Rectal smooth muscle tissue (tissue), 1 donor: ENCODE data around the gene FNTB.

Source experiments
- H3K27ac ChIP-seq: one replicate; pipeline ENCODE4 v1.7.0; 2013; ENCODE audit warnings: low read depth, low read length, inconsistent platforms
- H3K27me3 ChIP-seq: one replicate; pipeline ENCODE4 v1.7.0; 2013; ENCODE audit warnings: low read length; ENCODE audit not compliant: control insufficient read depth, insufficient read depth
- H3K36me3 ChIP-seq: one replicate; pipeline ENCODE4 v1.7.0; 2013; ENCODE audit warnings: low read length; ENCODE audit not compliant: control insufficient read depth, insufficient read depth
- H3K4me1 ChIP-seq: one replicate; pipeline ENCODE4 v1.7.0; 2013; ENCODE audit warnings: low read length; ENCODE audit not compliant: control insufficient read depth, insufficient read depth
- H3K4me3 ChIP-seq: one replicate; pipeline ENCODE4 v1.7.0; 2013; ENCODE audit warnings: low read length
- H3K9ac ChIP-seq: one replicate; pipeline ENCODE4 v1.7.0; 2013; ENCODE audit warnings: low read length

Gene FNTB

DNA sequence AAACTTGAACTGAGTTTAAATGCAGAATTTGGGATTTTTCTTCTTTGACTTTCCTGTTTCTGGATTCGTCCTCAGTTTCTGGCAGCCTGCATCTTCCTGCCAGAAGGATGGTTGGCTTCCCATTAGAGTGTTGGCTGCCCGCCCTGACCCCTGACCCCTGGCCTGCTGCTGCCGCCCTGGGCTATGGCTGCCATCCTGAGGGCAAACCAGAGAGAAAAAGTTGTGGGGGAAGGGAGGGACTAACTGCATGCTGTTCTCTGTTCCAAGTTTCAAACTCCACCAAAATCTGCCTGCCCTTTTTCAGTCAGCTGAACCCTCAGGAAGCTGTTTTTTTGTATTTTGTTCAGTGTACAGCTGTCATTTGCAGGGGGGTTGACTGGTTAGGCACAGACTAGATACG lies 48.4 kb downstream of the FNTB start:
- H3K9ac ChIP-seq = no peak overlapping the region
- no peaks in the 10 kb centered on the region for H3K36me3 ChIP-seq
- no peak overlapping the region for H3K27ac ChIP-seq
- H3K27me3 ChIP-seq = no peaks in the 10 kb centered on the region
- H3K4me1 ChIP-seq = no peaks in the 10 kb centered on the region
- H3K4me3 ChIP-seq = no peak overlapping the region

DNA sequence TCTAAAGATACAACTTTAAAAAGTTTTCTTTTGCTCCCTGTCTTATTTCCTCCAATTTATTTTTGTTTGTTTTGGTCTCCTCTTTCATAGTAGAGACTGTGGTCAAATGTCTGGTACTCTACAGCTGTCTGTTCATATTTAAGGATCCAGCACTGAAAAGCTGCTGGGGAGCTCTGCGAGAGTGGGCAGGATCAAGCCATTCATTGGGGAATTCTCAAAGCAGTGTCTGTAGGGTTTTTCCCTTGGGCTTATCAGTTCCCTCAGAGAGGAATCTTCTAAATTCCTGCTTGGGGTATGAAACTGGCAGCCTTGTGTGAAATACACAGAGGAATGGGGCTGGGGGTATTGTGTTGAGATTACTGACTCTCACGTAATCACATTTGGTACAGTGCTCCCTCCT lies 52.3 kb downstream of the FNTB start:
- Histone ChIP-seq H3K27me3 (no peaks in the 10 kb centered on the region), H3K9ac (no peak overlapping the region), H3K4me3 (no peak overlapping the region), H3K27ac (no peak overlapping the region), H3K4me1 (no peaks in the 10 kb centered on the region), H3K36me3 (peaks cover 3% of the 10 kb centered on the region)

DNA sequence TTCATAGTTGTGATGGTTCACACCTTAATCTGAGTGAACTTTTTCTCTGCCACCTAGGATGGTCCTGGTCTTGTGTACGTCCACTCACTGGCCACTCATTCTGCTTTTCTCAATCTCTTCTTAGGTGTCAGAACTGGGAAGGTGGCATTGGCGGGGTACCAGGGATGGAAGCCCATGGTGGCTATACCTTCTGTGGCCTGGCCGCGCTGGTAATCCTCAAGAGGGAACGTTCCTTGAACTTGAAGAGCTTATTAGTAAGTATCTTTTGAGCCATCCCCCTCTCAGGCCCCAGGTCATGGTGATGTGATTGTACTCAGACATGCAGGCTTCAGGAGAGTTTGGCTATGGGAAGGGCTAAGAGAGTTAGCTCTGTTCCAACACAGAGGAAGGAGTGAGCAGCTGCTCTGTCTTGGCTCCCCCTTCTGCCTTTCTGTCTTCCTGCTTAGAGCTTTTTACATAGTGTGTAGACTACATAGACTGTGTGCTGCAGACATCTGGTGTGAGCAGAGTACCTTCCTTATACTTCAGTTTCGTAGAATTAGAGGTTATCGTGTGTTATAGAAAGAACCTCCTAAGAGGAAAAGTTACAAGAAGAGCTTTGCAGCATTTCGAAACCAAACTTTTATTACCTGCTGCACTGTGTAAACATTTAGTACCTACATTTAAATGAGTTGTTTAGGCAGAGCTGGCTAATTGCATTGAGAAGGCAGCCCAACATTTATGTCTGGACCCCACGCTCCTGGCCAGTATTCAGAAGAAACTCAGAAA lies 54.2 kb downstream of the FNTB start:
- H3K36me3 ChIP-seq = peaks cover 9% of the 10 kb centered on the region
- H3K27me3 ChIP-seq = no peaks in the 10 kb centered on the region
- no peak overlapping the region for H3K9ac ChIP-seq
- no peaks in the 10 kb centered on the region for H3K4me1 ChIP-seq
- H3K27ac ChIP-seq = no peak overlapping the region
- no peak overlapping the region for H3K4me3 ChIP-seq

DNA sequence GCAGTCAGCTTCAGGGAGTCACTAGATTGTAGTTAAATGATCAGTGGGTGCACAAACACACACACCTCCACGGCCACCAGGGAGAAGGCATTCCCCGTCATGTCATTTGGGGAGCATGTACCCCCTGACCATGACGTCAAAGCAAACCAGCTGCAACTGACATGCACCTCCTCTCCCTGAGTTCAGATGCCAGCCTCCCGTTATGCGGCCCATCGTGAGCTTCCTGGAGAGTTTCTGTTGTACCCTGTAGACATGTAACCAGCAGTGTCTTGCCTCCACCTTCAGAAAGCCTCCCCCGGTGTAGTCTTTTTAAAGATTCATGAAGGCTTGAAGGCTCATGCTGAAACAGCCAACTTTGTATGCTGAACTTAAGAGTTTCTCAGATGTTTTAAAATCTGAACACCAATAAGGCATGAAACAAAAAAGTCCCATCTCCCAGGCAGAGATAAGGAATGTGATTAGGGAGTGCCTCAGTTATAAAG lies 54.8 kb downstream of the FNTB start:
- no peak overlapping the region for H3K27ac ChIP-seq
- H3K27me3 ChIP-seq = no peaks in the 10 kb centered on the region
- no peaks in the 10 kb centered on the region for H3K4me1 ChIP-seq
- H3K4me3 ChIP-seq = no peak overlapping the region
- peaks cover 9% of the 10 kb centered on the region for H3K36me3 ChIP-seq
- H3K9ac ChIP-seq = no peak overlapping the region

DNA sequence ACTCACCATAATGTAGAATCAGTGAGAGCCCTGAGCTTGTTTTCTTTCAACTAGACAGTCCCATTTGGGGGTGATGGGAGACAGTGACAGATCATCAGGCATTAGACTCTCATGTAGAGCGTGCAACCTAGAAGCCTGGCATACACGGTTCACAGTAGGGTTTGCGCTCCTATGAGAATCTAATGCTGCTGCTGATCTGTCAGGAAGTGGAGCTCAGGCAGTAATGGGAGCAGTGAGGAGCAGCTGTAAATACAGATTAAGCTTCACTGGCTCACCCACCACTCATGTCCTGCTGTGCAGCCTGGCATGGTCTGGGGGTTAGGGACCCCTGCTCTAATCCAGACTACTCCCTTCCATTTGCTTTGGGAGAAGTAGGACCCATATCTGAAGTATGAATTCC lies 55.6 kb downstream of the FNTB start:
- H3K36me3 ChIP-seq = peaks cover 9% of the 10 kb centered on the region
- no peak overlapping the region for H3K4me3 ChIP-seq

DNA sequence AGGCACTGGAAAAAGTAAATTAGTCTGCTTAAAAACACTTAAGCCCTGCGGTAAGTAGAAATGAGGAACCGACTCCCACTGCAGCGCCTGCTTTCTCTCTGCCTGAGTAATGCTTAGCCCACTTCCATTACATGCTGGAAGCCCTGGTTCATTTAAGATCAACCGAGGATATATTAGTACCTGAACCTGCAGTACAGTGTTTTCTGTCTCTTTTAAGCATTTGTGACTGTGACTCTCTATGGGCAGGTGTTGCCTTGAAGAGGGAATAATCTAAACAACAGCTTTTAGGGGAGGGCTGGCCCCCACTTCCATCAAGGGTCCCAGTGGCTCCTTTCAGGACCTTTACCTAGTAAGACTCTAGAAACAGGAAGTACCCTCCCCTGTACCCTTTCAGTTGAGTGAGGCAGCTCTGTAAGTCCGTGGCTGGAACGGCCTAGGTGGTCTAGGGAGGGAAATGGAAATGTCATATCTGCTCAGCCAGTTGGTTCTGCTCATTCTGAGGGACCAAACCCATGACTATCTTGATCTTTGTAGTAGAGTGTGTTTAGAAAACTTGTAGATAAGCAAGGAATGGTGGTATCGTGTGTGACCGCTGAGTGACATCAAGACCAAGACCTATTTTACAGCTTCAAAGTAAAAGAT lies 56.2 kb downstream of the FNTB start:
- H3K27ac ChIP-seq = no peak overlapping the region

More for the DNA sequence above, 55.6 kb downstream of the FNTB start:
- Histone ChIP-seq H3K9ac (no peak overlapping the region), H3K4me1 (no peaks in the 10 kb centered on the region), H3K27ac (no peak overlapping the region), H3K27me3 (no peaks in the 10 kb centered on the region)

DNA sequence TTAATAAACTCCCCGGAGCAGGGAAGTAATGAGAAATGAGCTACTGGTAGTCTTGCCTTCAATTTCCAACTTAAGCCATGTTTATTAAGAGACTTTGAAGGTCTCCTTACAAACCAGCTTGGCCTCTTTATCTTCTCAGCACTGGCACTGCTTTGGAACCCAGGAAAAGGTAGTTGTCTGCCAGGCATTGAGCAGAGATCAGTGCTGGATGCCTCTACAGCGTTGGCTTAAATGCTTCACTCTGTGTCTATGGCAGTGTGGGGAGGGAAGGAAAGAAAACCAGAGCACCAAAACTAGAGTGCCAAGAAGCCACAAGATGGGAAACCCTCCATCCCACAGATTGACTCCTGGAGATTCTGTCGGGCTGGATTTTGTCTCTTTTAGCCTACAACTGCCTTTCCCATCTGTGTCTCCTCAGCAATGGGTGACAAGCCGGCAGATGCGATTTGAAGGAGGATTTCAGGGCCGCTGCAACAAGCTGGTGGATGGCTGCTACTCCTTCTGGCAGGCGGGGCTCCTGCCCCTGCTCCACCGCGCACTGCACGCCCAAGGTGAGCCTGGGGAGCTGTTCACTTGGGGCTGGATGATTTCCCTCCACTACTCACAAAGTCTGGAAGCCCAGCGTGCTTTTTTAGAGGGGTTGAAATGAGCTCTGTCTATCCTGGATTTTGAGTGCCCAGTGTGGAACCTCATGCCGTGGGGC lies 57.3 kb downstream of the FNTB start:
- no peak overlapping the region for H3K4me3 ChIP-seq

More for the DNA sequence above, 56.2 kb downstream of the FNTB start:
- H3K36me3 ChIP-seq = peaks cover 9% of the 10 kb centered on the region
- H3K4me3 ChIP-seq = no peak overlapping the region
- H3K9ac ChIP-seq = no peak overlapping the region
- no peaks in the 10 kb centered on the region for H3K4me1 ChIP-seq
- no peaks in the 10 kb centered on the region for H3K27me3 ChIP-seq

DNA sequence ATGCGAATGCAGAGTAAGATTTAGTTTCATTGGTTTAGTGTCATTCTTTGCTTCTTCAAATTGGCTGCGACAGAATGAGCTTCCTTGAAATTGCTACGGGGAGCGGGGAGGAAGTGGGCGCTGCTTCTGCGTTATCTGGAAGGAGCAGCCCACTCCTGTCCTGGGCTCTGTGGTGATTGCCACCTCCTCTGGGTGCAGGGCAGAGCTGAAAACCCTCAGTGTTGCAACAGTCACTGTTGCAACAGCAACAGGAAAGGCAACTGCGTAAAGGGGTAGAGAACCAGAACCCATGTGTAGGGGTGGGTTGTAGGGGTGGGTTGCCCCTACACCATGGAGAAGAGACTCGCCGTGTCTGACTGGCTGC lies 57.9 kb downstream of the FNTB start:
- Histone ChIP-seq H3K4me1 (no peaks in the 10 kb centered on the region), H3K9ac (no peak overlapping the region), H3K27ac (no peak overlapping the region), H3K4me3 (no peak overlapping the region), H3K27me3 (no peaks in the 10 kb centered on the region), H3K36me3 (peaks cover 9% of the 10 kb centered on the region)

More for the DNA sequence above, 57.3 kb downstream of the FNTB start:
- Histone ChIP-seq H3K36me3 (peaks cover 9% of the 10 kb centered on the region), H3K9ac (no peak overlapping the region), H3K27me3 (no peaks in the 10 kb centered on the region), H3K4me1 (no peaks in the 10 kb centered on the region), H3K27ac (no peak overlapping the region)

DNA sequence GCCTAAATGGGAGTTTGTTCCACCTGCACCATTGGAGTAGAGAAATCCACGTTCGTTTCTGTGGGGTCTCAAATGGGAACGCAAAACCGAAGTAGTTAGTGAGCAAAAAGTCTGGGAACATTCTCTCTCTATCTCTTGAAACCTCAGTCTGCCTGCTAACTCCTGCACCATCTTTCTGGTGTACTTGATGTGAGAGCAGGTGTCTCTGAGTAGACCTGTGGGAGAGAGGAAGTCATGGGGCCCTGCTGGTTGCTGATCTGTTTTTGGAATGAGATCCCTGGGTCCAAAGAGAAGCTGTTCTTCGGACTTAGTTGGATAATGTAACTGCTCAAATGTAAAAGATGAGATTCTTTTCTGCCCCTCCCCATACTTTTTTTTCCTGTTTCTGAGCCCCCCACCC lies 58.3 kb downstream of the FNTB start:
- Histone ChIP-seq H3K36me3 (peaks cover 9% of the 10 kb centered on the region), H3K4me3 (no peak overlapping the region), H3K27ac (no peak overlapping the region)

DNA sequence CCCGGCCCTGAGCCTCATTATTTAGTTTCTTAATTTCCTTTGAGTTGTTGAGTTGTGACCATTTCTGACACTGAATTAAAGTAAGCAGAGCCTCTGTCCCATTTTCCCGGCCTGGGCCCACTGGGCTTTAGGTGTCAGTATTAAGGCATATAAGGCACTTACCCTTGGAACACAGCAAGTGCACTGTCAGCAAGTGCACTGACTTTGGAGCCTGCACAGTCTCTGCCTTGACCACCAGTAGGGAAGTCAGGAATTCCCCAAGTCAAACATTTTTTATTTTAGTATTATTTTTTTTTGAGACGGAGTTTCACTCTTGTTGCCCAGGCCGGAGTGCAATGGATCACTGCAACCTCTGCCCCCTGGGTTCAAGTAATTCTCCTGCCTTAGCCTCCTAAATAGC lies 59.0 kb downstream of the FNTB start:
- H3K27ac ChIP-seq = no peak overlapping the region
- no peaks in the 10 kb centered on the region for H3K27me3 ChIP-seq
- peaks cover 9% of the 10 kb centered on the region for H3K36me3 ChIP-seq
- no peak overlapping the region for H3K4me3 ChIP-seq
- no peaks in the 10 kb centered on the region for H3K4me1 ChIP-seq
- H3K9ac ChIP-seq = no peak overlapping the region

More for the DNA sequence above, 58.3 kb downstream of the FNTB start:
- Histone ChIP-seq H3K27me3 (no peaks in the 10 kb centered on the region), H3K9ac (no peak overlapping the region), H3K4me1 (no peaks in the 10 kb centered on the region)

DNA sequence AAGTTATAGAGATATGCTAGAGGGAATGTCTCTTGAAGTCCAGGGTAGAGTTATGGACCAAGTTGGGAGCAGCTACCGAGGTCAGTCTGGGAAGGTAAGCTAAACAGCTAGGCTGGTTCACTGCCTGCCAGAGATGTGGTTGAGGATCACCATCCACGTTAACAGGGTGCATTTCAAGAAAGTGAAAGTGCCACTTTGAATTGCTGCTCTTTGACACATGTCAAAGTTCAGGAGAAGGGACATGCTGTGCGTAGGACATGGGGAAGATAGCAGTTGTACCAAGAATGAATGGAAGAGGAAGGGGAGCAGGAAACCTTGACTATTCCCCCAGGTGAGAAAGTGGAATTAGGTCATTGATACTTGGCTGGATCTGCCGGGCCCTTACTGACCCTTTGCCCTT lies 66.1 kb downstream of the FNTB start:
- no peaks in the 10 kb centered on the region for H3K4me1 ChIP-seq
- H3K4me3 ChIP-seq = no peak overlapping the region
- no peak overlapping the region for H3K9ac ChIP-seq
- no peaks in the 10 kb centered on the region for H3K27me3 ChIP-seq
- H3K27ac ChIP-seq = no peak overlapping the region
- peaks cover 3% of the 10 kb centered on the region for H3K36me3 ChIP-seq

DNA sequence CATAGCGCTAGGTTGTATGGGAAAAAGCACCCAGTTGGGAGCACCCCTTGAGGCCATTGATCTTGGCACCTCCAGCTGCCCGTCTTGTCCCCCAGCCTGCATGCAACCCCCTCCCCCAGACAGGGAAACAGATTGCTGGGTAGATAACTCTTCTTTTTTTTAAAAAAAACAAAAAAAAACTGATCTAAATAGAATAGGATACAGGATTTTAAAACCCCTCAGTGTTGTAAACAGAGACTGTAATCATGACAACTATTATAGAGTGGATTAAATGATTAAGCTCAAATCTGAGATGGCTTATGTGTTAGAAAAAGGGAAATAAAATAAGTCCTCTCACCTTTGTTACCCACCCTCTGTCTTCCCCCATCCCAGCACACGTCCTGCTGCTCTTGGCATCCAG lies 66.8 kb downstream of the FNTB start:
- peaks cover 3% of the 10 kb centered on the region for H3K36me3 ChIP-seq

More for the DNA sequence above, 66.8 kb downstream of the FNTB start:
- Histone ChIP-seq H3K9ac (no peak overlapping the region), H3K27me3 (no peaks in the 10 kb centered on the region), H3K27ac (no peak overlapping the region), H3K4me1 (no peaks in the 10 kb centered on the region), H3K4me3 (no peak overlapping the region)
